HG03354 (cell line): ENCODE data around the gene TRMT1L.
"Not testable (repeated sequence)": the region's sequence is repeated elsewhere in the genome, so short reads cannot be mapped to it uniquely, and the experiment has no call there.

Source experiments
- ATAC-seq: cut with Tn5 transposase; IDR thresholded peaks from one replicate; pipeline ENCODE4 v1.9.1; 2021; ENCODE audit warnings: mild to moderate bottlenecking; ENCODE audit not compliant: unreplicated experiment, poor library complexity, severe bottlenecking

Gene TRMT1L, protein sequence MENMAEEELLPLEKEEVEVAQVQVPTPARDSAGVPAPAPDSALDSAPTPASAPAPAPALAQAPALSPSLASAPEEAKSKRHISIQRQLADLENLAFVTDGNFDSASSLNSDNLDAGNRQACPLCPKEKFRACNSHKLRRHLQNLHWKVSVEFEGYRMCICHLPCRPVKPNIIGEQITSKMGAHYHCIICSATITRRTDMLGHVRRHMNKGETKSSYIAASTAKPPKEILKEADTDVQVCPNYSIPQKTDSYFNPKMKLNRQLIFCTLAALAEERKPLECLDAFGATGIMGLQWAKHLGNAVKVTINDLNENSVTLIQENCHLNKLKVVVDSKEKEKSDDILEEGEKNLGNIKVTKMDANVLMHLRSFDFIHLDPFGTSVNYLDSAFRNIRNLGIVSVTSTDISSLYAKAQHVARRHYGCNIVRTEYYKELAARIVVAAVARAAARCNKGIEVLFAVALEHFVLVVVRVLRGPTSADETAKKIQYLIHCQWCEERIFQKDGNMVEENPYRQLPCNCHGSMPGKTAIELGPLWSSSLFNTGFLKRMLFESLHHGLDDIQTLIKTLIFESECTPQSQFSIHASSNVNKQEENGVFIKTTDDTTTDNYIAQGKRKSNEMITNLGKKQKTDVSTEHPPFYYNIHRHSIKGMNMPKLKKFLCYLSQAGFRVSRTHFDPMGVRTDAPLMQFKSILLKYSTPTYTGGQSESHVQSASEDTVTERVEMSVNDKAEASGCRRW

DNA sequence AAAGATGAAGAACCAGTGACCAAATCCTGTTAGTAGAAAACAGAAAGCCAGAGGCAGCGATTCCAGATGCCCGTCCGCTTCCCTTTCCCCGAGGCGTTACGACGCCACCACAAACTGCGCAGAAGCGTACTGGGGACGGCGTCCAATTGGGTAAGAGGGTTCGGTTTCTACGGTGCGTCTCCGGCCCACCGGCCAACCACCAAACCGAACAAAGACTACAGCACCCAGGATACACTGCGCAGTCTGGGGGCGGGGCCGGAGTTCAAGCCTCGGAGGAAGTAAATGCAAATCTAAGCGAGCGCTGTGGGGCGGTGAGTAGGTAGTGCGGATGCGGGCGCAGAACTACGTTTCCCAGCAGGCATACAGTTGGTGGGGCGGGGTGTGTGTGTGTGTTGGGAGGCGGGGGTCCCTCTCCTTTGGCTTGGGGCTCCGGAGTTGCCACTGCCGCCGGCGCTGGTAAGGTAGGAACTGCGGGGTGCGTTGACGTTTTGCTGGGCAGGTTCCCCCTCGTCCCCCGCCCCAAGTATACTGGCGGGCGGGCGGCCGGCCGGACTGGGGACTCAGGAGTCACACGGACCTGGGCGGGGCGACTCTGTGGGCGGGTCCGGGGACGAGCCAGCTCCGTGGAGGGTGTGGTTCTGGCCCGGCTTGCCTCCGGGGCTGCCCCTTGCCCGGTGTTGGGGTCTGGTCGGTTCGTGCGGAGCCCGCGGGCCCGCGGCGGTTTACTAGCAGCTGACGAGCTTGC, at the start of gene TRMT1L, which contains the start of gene SWT1:
TSS of gene TRMT1L (minus strand) at position 100 of the 745 bp plus-strand sequence. CDS start 241 bp downstream, outside the sequence.
TSS of gene SWT1 (plus strand) at position 314 of the 745 bp plus-strand sequence. CDS start 3,675 bp downstream, outside the sequence.
- peak; percentile 93 for ATAC-seq

DNA sequence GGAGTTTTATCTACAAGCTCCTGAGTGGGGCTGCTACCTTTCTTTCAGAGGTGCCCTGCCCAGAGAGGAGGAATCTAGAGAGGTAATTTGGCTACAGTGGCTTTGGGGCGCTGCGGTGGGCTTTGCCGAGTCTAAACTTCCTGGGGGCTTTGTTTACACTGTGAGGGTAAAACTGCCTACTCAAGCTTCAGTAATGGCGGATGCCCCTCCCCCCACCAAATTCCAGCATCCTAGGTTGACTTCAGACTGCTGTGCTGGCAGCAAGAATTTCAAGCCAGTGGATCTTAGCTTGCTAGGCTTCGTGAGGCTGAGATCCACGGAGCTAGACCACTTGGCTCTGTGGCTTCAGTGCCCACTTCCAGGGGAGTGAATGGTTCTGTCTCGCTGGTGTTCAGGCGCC, 44.1 kb upstream of the TRMT1L start:
- ATAC-seq: no peak

DNA sequence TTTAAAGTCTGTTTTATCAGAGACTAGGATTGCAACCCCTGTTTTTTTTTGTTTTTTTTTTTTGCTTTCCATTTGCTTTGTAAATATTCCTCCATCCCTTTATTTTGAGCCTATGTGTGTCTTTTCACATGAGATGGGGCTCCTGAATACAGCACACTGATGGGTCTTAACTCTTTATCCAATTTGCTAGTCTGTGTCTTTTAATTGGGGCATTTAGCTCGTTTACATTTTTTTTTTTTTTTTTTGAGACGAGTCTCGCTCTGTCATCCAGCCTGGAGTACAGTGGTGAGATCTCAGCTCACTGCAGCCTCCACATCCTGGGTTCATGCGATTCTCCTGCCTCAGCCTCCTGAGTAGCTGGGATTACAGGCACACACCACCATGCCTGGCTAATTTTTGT, 42.0 kb upstream of the TRMT1L start:
- not testable (repeated sequence) for ATAC-seq

DNA sequence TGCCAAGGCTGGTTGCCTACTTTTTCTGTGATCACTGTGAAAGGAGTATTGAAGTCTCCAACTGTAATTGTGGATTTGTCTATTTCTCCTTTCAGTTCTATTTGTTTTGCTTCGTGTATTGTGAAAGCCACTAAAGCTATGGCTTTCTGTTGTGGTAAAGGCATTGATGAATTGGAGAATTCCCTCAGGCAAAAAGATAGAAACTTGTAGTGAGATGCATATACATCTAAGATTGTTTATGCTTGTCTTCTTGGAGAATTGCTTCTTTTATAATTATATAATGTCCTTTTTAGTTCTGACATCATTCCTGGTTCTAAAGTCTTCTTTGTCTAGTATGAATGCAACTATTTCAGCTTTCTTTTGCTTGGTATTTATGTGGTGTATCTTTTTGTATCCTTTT, 37.0 kb upstream of the TRMT1L start:
- no peak for ATAC-seq

DNA sequence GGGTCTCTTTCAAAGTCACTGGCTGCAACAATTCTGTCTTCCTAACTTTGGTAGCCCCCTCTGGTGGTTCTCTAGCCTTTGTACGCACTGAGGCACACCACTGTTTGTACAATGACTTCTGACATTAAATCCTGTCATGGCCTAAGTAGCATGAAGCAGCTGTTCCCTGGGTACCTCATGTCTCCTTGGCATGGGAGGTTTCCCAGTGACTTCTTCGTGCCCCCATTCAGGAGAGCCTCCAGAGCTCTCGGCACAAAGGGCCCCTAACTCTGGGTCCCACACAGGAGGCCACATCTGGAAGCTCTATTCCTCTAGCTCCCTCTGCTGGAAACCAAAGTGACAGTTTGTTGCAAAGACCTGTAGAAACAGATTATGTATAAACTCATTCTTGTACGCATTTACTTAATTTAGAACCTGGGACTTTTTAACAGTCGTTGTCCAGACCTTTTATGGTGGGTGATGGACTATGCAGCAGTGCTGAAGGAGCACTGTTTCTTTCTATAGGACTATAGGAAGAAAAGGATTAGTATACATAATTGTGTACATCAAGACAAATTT, 13.6 kb upstream of the TRMT1L start:
- ATAC-seq: peak; percentile 96

DNA sequence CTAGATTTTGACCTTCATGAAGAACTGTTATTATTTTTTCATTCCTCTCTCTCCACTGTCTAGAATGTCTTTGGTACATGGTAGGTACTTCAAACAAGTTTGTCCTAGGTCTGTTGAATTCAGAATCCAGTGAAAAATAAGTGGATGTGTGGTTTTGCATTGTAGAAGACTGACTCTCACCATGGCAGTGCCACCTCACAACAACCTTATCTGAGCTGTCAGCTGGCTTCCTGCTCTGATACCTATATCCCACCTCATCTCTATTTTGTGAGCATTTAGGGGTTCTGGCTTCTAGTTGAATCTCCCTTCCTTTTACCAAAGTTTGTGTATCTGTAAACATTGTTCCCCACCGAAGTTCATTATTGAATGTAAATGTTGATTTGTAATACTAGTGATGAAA, 9.4 kb upstream of the TRMT1L start:
- ATAC-seq: no peak

DNA sequence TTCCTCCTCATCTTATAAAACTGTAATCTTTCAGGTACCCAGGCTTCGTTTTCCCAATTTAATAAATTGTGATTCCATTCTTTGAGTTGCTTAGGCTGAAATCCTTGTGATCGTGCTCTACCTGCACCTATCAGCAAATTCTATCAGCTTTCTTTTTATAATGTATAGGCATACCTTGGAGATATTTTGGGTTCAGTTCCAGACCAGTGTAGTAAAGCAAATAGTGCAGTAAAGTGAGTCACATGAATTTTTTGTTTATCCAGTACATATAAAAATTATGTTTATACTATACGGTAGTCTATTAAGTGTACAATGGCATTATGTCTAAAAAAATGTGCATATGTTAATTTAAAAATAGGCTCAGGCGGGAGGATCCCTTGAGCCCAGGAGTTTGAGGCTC, 5.7 kb upstream of the TRMT1L start:
- ATAC-seq: no peak

DNA sequence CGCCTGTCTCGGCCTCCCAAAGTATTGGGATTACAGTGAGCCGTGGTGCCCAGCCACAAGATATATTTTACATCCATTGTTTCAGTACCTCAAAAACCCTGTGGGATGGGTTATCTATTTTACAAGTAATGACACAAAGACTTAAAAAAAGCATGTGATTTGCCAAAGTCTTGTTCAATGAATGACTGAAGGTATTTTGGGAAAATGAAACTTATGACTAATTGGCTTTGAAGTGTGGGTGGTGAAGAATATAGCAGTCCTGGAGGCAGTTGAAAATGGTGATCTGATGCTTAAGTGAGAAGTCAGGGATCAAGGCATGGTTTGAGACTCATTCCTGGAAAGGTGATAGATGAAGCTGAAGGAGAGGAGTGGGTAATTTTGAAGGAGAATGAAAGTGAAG, 3.2 kb upstream of the TRMT1L start:
- no peak for ATAC-seq

DNA sequence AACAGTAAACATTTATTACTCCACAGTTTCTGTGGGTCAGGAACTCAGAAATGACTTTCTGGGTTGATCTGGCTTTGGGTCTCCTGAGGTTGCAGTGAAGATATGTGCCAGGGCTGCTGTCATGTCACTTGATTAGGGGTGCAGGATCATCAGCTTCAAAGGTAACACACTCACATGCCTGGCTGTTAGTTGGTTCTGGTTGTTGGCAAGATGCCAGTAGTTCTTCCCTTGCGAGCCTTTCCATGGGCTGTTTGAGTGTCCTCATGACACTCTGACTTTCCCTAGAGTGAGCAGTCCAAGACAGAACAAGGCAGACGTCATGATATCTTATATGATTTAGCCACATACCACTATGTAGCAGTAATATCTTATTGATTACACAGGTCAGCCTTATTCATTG, 2.0 kb upstream of the TRMT1L start:
- no peak for ATAC-seq

DNA sequence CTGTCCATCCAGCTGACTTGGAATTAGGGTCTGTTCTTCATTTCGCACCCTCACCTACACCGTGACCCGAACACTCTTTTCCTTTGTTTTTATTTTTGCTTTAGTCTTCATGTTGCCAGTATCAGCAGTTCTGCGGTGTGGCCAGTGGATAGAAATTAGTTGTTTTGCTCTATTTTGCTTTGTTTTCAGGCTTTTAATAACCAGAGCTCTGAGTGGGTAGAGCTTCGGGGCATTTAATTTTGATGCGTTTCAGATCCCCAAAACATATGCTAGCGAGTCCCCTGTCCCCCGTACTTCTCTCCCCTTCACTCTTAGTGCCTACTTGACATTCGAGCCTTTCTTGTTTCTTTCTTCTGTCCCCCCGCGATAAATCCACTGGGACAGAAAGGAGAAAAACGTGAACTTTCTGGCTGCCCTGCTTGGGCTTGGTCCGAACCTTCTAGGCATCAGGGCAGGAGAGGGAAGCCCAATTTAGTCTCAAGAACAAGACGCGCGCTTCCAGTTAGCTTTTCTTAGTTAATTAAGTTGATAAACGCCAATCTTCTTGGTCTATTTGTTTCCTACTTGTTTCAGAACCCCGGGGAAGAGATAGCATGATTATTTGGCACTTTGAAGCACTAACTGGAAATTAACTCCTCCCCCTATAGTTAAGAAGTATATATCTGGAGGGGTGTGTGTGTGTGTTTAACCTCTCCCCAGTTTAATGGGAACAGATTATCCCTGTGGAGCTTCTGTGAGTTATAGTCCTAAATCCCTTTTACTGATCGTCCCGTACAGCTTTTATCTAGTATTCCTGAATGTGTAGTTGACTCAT, 1.1 kb upstream of the TRMT1L start:
- no peak for ATAC-seq

DNA sequence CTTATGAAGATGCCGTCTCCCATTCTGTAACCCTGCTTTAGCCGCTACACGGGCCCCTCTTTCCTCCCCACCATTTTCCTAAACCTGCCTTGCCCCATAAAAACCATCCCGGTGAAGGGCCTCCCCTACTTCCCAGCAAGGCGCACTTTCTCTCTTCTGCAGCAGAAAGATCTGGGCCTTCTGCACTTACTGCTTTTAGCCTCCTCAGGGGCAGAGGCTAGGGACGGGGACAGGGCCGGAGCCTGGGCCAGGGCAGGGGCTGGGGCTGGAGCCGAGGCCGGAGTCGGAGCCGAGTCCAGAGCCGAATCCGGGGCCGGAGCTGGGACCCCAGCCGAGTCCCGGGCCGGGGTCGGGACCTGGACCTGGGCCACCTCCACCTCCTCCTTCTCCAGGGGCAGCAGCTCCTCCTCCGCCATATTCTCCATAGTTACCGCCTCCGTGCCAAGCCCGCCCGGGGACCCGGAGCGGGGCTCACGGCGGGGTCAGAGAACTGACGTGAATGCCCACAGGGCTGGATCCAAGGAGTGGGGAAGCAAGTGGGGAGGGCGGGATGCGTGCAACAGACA, 382 bp downstream of the TRMT1L start:
- peak; percentile 30 for ATAC-seq

DNA sequence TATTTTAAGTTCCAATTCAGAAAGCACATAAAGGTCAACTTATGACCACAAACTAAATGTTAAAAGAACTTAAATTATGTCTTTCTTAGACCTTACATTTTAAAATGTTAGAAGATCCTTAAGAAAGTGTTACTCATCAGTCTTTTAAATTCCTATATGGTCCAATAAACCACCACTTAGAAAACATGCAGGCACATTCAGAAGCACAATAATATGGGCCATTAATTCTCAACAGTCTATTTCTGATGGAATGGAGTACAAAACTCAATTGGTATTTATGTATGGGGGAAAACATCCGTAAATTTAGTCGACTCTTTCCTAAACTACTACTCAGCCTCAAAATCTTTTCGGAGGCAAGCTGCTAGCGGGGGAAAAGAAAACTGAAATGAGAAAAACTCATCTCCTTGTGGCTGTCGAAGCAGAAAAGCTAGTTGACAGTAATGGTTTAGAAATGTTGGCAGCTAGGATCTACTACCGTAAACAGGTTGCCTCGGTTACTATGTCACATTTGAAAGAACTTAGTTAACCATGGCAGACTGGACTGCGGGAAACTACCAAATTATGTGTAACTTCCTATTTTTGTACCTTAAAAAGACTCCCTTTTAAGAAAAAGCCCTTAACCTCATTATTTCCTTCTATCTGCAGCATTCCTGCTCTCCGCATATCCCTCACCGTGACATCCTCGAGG, 1.0 kb downstream of the TRMT1L start:
- peak; percentile 10 for ATAC-seq

DNA sequence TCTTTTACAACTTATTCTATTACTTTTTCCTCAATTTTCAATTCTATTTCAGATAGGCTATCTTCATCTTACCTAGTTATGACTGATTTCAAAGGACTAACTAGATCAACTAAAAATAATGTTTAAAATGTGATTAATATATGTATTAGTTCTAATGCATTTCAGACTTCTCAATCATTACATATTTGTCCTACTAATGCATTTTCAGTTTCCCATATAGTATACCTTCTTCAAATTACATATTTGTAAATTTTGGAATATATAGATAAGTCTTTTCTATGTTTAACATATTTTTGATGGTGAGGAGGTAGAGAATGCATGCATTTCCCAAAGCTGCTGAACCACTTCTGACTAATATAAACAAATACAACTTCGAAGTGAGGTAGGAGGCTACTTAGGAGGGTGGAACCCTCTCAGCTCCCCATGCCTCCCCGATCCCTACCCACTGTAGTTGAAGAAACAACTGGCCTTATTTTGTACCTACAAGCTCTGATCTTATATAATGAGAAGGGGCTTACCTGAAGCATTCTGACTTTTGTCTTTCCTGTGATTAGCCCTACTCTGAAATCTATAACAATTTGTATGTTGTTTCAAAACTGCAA, 1.7 kb downstream of the TRMT1L start:
- no peak for ATAC-seq

DNA sequence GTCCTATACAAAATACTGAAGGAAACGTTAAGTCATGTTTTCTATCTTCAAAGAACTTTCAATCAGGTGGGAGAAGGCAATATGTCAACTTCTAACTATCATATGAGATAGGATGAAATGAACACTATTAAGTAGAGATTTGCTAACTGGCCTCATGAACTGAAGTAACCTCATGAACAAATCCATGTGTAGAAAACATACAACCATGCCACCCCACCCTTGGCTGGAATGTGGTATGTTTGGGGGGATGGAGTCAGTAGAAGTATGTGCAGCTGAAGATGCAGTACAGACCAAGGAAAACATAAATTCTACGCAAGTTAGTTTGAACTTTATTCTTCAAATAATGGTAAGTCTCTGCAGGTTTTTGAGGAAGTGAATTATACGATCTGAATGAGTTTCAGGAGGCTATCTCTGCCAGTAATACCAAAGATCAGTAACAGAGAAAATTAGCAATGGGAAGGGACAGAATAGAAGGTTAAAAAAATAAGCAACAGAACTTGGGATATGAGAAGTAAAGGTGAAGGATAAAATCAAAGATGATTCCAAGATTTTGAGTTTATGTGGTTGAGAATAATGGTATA, 4.5 kb downstream of the TRMT1L start:
- no peak for ATAC-seq

DNA sequence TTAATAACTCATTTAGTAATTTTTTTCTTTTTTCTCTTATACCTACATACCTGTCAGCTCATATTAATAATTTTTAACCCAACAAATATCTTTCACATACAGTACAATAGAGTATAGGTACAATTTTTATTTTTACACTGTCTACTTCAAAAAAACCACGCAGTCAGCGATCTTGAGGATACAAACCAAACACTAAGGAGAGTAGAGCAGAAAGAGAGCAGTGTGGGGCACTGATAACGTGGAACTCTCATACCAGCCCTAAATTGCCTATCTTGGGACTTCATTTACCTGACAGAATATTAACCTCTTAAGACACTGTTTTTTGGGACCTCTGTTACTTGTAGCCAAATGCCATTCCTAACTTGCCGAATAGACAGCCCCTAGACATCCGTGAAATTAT, 5.5 kb downstream of the TRMT1L start:
- no peak for ATAC-seq

DNA sequence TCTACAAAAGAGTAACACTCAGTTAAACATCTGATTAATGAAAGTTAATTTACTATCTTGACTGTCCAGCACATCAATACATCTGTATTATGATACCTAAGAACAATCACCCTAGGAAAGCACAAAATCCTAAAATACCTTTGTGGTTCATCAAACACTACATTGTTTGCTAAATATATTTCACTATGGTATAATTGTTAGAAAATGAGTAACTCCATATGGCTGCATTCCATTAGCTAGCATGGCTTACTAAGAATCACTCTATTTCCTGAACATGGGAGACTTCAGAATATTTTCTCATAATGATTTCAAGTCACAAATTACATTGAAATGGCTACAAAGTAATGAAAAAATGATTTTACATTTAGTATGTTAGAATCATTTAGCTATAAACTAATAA, 12.5 kb downstream of the TRMT1L start:
- no peak for ATAC-seq

DNA sequence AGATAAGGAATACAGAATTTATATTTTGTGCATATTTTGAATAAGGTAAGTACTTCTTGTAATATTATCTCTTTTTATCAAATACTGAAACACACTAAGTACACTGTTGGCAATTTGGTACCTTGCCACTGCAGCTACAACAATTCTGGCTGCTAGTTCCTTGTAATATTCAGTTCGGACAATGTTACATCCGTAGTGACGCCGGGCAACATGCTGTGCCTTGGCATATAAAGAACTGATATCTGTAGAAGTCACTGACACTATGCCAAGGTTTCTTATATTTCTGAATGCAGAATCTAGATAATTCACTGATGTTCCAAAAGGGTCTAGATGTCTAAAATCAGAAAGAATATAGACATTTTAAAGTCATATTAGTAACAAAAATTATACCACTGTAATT, 17.5 kb downstream of the TRMT1L start:
- ATAC-seq: no peak
